ENCODE measurements around the gene DEGS1.

The DEGS1 gene

GRCh38 chr1:224175617-224176016, 7.4 kb upstream of the DEGS1 start:
- in situ Hi-C loops (cut with MboI; ENCODE audit: low sequenced_read_pairs, unreplicated experiment), result no loop called here
- TF ChIP-seq CTCF (IDR thresholded peaks at IDR 0.05; ENCODE audit: borderline replicate concordance, control extremely low read depth, extremely low read depth, insufficient read depth, missing control alignments), result no peak
- DNase-seq (ENCODE audit: low spot score), result no peak

GRCh38 chr1:224177356-224177999, 5.6 kb upstream of the DEGS1 start:
- TF ChIP-seq CTCF (IDR thresholded peaks at IDR 0.05; ENCODE audit: borderline replicate concordance, control extremely low read depth, extremely low read depth, insufficient read depth, missing control alignments), result no peak
- DNase-seq (ENCODE audit: low spot score), result no peak
- in situ Hi-C loops (cut with MboI; ENCODE audit: low sequenced_read_pairs, unreplicated experiment), result no loop called here

- TF ChIP-seq CTCF (IDR thresholded peaks at IDR 0.05; ENCODE audit: borderline replicate concordance, control extremely low read depth, extremely low read depth, insufficient read depth, missing control alignments), result no peak
- no peak for DNase-seq (ENCODE audit: low spot score)
- in situ Hi-C loops (cut with MboI; ENCODE audit: low sequenced_read_pairs, unreplicated experiment), result no loop called here
Measured at GRCh38 chr1:224178894-224179293, 4.1 kb upstream of the DEGS1 start.

- DNase-seq (ENCODE audit: low spot score), result no peak
- no peak for TF ChIP-seq CTCF (IDR thresholded peaks at IDR 0.05; ENCODE audit: borderline replicate concordance, control extremely low read depth, extremely low read depth, insufficient read depth, missing control alignments)
- in situ Hi-C loops (cut with MboI; ENCODE audit: low sequenced_read_pairs, unreplicated experiment), result no loop called here
Measured at GRCh38 chr1:224180783-224181452, 2.1 kb upstream of the DEGS1 start.

- in situ Hi-C loops (cut with MboI; ENCODE audit: low sequenced_read_pairs, unreplicated experiment), result no loop called here
- TF ChIP-seq CTCF (IDR thresholded peaks at IDR 0.05; ENCODE audit: borderline replicate concordance, control extremely low read depth, extremely low read depth, insufficient read depth, missing control alignments), result no peak
- no peak for DNase-seq (ENCODE audit: low spot score)
Measured at GRCh38 chr1:224181453-224181810, 1.6 kb upstream of the DEGS1 start.

GRCh38 chr1:224182057-224182865, 779 bp upstream of the DEGS1 start:
- TF ChIP-seq CTCF (IDR thresholded peaks at IDR 0.05; ENCODE audit: borderline replicate concordance, control extremely low read depth, extremely low read depth, insufficient read depth, missing control alignments), result no peak
- DNase-seq (ENCODE audit: low spot score), result peak; percentile 83
- in situ Hi-C loops (cut with MboI; ENCODE audit: low sequenced_read_pairs, unreplicated experiment), result no loop called here
